ENCODE data around the gene ELFN1. TPM values are rescaled to one million over a fixed set of nuclear protein-coding genes. Genes with fewer than 3 reads are reported as not detected.

The ELFN1 gene
- total and polyA plus RNA-seq, 9 of the 15 experiments (the other 6 are each of a cell fraction or from before 2014, with no cell fraction given) = 0.04 to 0.64 (median 0.18) TPM; not detected in 2

GRCh38 chr7:1697499-1698125 lies 27.5 kb downstream of the ELFN1 start:
- peak overlapping the region; percentile 66 for H3K4me2 ChIP-seq (ENCODE audit: insufficient read depth, low read length)
- H3K9me3 ChIP-seq (replicated peaks; ENCODE audit: control insufficient read depth, insufficient read depth, low read depth, low read length) = peaks cover under 1% of the 10 kb centered on the region
- peaks cover 26 to 81% of the 10 kb centered on the region in 2 experiments; a peak in 4 of 5 replicates for H3K27me3 ChIP-seq (ENCODE audit: control insufficient read depth in 2 of 2, insufficient read depth in 2 of 2, low read length in 2 of 2)
- H3K36me3 ChIP-seq (ENCODE audit: control insufficient read depth, insufficient read depth, low read length) = no peaks in the 10 kb centered on the region
- 8% methylated on average over 18 of the region's 18 CpGs for WGBS (ENCODE audit: insufficient coverage, low coverage, missing lambda C conversion rate)
- H3K79me2 ChIP-seq (ENCODE audit: control insufficient read depth, insufficient read depth, low read length) = no peaks in the 10 kb centered on the region
- DNase-seq (ENCODE audit: extremely low read depth in 1 of 4, low spot score in 3 of 4) = no peak
- no peak for FAIRE-seq
- peak overlapping the region in 1 of 2 experiments; percentile 76; a peak in 2 of 4 replicates for H3K9ac ChIP-seq (ENCODE audit: insufficient read depth in 1 of 2, low read depth in 2 of 2, low read length in 2 of 2)
- intact Hi-C loops (cut with micrococcal nuclease) = no loop called here
- ChIA-PET POLR2A (no interaction called here), CTCF (ENCODE audit: low intra/inter-chr PET ratio) (no interaction called here)
- peak overlapping the region; percentile 82 for H2AFZ ChIP-seq (ENCODE audit: low read depth, low read length)
- in situ Hi-C loops (cut with MboI) = no loop called here
- ATAC-seq = peak; percentile 56
- peaks cover 0 to 25% of the 10 kb centered on the region in 2 experiments; a peak in 2 of 5 replicates for H3K4me1 ChIP-seq (replicated peaks in 1 of 2; ENCODE audit: control insufficient read depth in 2 of 2, insufficient read depth in 2 of 2, low read length in 2 of 2)
- H3K4me3 ChIP-seq = no peak overlapping the region
- no peak overlapping the region; the same call in 2 of the 3 replicates for H3K27ac ChIP-seq (ENCODE audit: extremely low read depth, low read depth, low read length)
- no TSS peak for BruUV-seq (replicated peaks)
- H3K9me1 ChIP-seq (ENCODE audit: control insufficient read depth, insufficient read depth, low read length) = no peaks in the 10 kb centered on the region
- H4K20me1 ChIP-seq (replicated peaks; ENCODE audit: control insufficient read depth, insufficient read depth, low read length) = no peaks in the 10 kb centered on the region
- TF ChIP-seq MCM7 (IDR thresholded peaks at IDR 0.05) (no peak), RFX7 (CRISPR knock-in tag; IDR thresholded peaks at IDR 0.05) (no peak), ZNF695 (CRISPR knock-in tag; IDR thresholded peaks at IDR 0.05) (no peak), PHB2 (IDR thresholded peaks at IDR 0.05; ENCODE audit: low read depth) (no peak), SAFB2 (IDR thresholded peaks at IDR 0.05; ENCODE audit: borderline replicate concordance, low read depth, low read length, severe bottlenecking) (no peak), MGA (IDR thresholded peaks at IDR 0.05) (0 out of 2 replicates have a peak, but pooled peaks have one; percentile 30), NONO (IDR thresholded peaks at IDR 0.05; ENCODE audit: low read depth in 2 of 2, low read length in 1 of 2) (no peak), ZNF146 (CRISPR knock-in tag; IDR thresholded peaks at IDR 0.05; ENCODE audit: unreplicated experiment) (no peak)
